ENCODE measurements around the gene MIB1. TPM values are rescaled to one million over a fixed set of nuclear protein-coding genes. Genes with fewer than 3 reads are reported as not detected.

Gene MIB1
- total and polyA plus RNA-seq, 9 of the 15 experiments (the other 6 are each of a cell fraction or from before 2014, with no cell fraction given), result 7.2 to 43.8 (median 23.2) TPM

DNA sequence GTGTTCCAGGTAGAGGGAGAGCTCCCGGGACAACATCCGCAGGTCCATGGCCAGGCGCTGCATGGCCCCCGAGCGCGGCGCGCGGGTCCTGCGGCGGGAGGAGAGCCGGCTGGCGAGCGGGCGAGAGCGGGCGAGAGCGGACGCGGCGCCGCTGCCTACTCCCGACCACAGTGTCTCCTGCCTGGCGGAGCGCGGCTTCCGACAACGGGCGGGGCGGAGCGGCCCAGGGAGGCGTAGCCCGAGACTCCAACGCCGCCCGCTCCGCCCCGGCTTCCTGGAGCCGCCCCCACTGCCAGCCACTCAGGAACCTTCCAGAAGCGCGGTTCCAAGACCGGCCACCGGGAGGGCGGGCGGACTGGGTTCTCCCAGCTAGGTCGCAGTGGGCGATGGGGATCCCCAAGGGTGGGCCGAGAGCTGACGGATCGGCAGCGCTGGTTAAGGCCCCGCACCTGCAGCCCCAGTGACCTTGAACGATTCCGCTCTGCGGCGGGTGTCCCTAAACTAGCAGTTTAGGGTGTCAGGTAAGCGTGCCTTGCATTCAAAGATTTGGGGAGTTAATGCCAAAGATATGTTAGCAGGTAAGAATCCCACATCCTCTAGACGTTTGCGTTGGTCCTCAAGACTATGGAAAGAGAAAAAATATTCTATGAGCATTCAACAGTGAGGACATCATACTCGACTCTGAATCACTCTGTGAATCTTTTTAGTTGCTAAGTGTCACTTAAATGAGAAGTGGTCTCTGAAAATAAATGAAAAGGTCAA, 35.8 kb upstream of the MIB1 start, which contains the start of gene ABHD3 (continued):
- TF ChIP-seq PPARD (CRISPR knock-in tag; IDR thresholded peaks at IDR 0.05), result no peak
- 0 out of 6 replicates have a peak, but pooled peaks of 1 of the 3 experiments have one; percentile 41 for TF ChIP-seq ZBTB11 (CRISPR knock-in tag; IDR thresholded peaks at IDR 0.05)
- no peak for TF ChIP-seq DNMT1 (IDR thresholded peaks at IDR 0.05)
- no peak for TF ChIP-seq FOXA3 (CRISPR knock-in tag; conservative IDR thresholded peaks at IDR 0.05 in 1 of 2, IDR thresholded peaks at IDR 0.05 in 1 of 2)
- TF ChIP-seq DDX20 (tag; IDR thresholded peaks at IDR 0.05; ENCODE audit: low read depth), result no peak
- TF ChIP-seq SRSF1 (IDR thresholded peaks at IDR 0.05; ENCODE audit: low read depth, low read length), result no peak
- TF ChIP-seq POLR2AphosphoS2 (IDR thresholded peaks at IDR 0.05; ENCODE audit: low read length), result no peak
- TF ChIP-seq MEIS2 (IDR thresholded peaks at IDR 0.05; ENCODE audit: partially characterized antibody), result no peak
- TF ChIP-seq ZFP36 (IDR thresholded peaks at IDR 0.05; ENCODE audit: low read depth, low read length, partially characterized antibody), result no peak
- 0 out of 4 replicates have a peak, but pooled peaks of 1 of the 2 experiments have one; percentile 29 for TF ChIP-seq TEAD1 (CRISPR knock-in tag; IDR thresholded peaks at IDR 0.05)
- no peak for TF ChIP-seq ZNF79 (CRISPR knock-in tag; IDR thresholded peaks at IDR 0.05; ENCODE audit: low read depth)
- no peak for TF ChIP-seq ZKSCAN1 (IDR thresholded peaks at IDR 0.05; ENCODE audit: low read depth, low read length)
- TF ChIP-seq, protein P1, sequence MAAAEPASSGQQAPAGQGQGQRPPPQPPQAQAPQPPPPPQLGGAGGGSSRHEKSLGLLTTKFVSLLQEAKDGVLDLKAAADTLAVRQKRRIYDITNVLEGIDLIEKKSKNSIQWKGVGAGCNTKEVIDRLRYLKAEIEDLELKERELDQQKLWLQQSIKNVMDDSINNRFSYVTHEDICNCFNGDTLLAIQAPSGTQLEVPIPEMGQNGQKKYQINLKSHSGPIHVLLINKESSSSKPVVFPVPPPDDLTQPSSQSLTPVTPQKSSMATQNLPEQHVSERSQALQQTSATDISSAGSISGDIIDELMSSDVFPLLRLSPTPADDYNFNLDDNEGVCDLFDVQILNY (CRISPR knock-in tag; IDR thresholded peaks at IDR 0.05), result no peak
- peak; percentile 67; the same call in 1 of the 2 replicates for TF ChIP-seq ARID4B (CRISPR knock-in tag; IDR thresholded peaks at IDR 0.05)
- TF ChIP-seq ZNF707 (CRISPR knock-in tag; conservative IDR thresholded peaks at IDR 0.05), result no peak
- TF ChIP-seq ZNF699 (CRISPR knock-in tag; IDR thresholded peaks at IDR 0.05; ENCODE audit: insufficient replicate concordance), result no peak
- TF ChIP-seq FIP1L1 (IDR thresholded peaks at IDR 0.05; ENCODE audit: low read depth, low read length, poor library complexity, severe bottlenecking), result no peak
- TF ChIP-seq TEAD2 (tag; IDR thresholded peaks at IDR 0.05), result no peak
